ENCODE data around the gene ACOX3. TPM values are rescaled to one million over a fixed set of nuclear protein-coding genes. Genes with fewer than 3 reads are reported as not detected.
A peak's percentile ranks its signal among the peaks of the same experiment; 100 is the strongest.
"Not testable (repeated sequence)": the region's sequence is repeated elsewhere in the genome, so short reads cannot be mapped to it uniquely, and the experiment has no call there.

ACOX3 gene
- polyA plus RNA-seq, 1 experiment = 7.9 TPM

GRCh38 chr4:8427761-8428287 is 12.7 kb downstream of the ACOX3 start:
- DNase-seq (ENCODE audit: low read depth, low spot score) = no peak

GRCh38 chr4:8427262-8427661 is 13.3 kb downstream of the ACOX3 start:
- ChIA-PET POLR2A (no interaction called here), CTCF (interaction anchor here (0.8 to 1.9 kb wide), 2 partner anchors 7 to 41 kb away, joined by 4 to 8 read pairs; no protein-coding TSS in a partner anchor)
- no peak overlapping the region for H3K27ac ChIP-seq (ENCODE audit: low read depth, low read length)

More at GRCh38 chr4:8427761-8428287, 12.7 kb downstream of the ACOX3 start:
- no peaks in the 10 kb centered on the region for H3K27me3 ChIP-seq (ENCODE audit: control insufficient read depth, insufficient read depth, low read length)
- ChIA-PET CTCF (interaction anchor here (1.1 to 2.2 kb wide), 4 partner anchors 8 to 251 kb away, joined by 6 to 10 read pairs (median 8); no protein-coding TSS in a partner anchor), POLR2A (interaction anchor here (1.0 to 1.6 kb wide), 3 partner anchors 8 to 213 kb away, joined by 3 to 5 read pairs (median 4); partner anchors contain the start of genes ACOX3 and TRMT44)
- peak overlapping the region; percentile 21 for H3K27ac ChIP-seq (ENCODE audit: low read depth, low read length)
- H3K4me3 ChIP-seq (ENCODE audit: low read depth, low read length) = peak overlapping the region; percentile 78
- TF ChIP-seq CTCF (IDR thresholded peaks at IDR 0.05; ENCODE audit: low read depth, low read length) = no peak
- no peaks in the 10 kb centered on the region; the same call in 1 of the 2 replicates for H3K9me3 ChIP-seq (ENCODE audit: control insufficient read depth, insufficient read depth, low read length)

GRCh38 chr4:8422786-8423185 is 17.7 kb downstream of the ACOX3 start:
- CTCF ChIA-PET = no interaction called here
- no peak overlapping the region for H3K27ac ChIP-seq (ENCODE audit: low read depth, low read length)
- H3K27me3 ChIP-seq (ENCODE audit: control insufficient read depth, insufficient read depth, low read length) = no peaks in the 10 kb centered on the region
- TF ChIP-seq CTCF (IDR thresholded peaks at IDR 0.05; ENCODE audit: low read depth, low read length) = no peak
- H3K9me3 ChIP-seq (ENCODE audit: control insufficient read depth, insufficient read depth, low read length) = no peaks in the 10 kb centered on the region
- no peak overlapping the region for H3K4me3 ChIP-seq (ENCODE audit: low read depth, low read length)
- DNase-seq (ENCODE audit: low read depth, low spot score) = no peak
- POLR2A ChIA-PET = no interaction called here

More at GRCh38 chr4:8427262-8427661, 13.3 kb downstream of the ACOX3 start:
- Histone ChIP-seq H3K27me3 (ENCODE audit: control insufficient read depth, insufficient read depth, low read length) (no peaks in the 10 kb centered on the region), H3K9me3 (ENCODE audit: control insufficient read depth, insufficient read depth, low read length) (no peaks in the 10 kb centered on the region; the same call in 1 of the 2 replicates), H3K4me3 (ENCODE audit: low read depth, low read length) (peak overlapping the region; percentile 78)
- no peak for DNase-seq (ENCODE audit: low read depth, low spot score)
- no peak for TF ChIP-seq CTCF (IDR thresholded peaks at IDR 0.05; ENCODE audit: low read depth, low read length)

GRCh38 chr4:8422327-8422726 is 18.2 kb downstream of the ACOX3 start:
- no peak for TF ChIP-seq CTCF (IDR thresholded peaks at IDR 0.05; ENCODE audit: low read depth, low read length)
- CTCF ChIA-PET = no interaction called here
- Histone ChIP-seq H3K4me3 (ENCODE audit: low read depth, low read length) (no peak overlapping the region), H3K27me3 (ENCODE audit: control insufficient read depth, insufficient read depth, low read length) (no peaks in the 10 kb centered on the region), H3K27ac (ENCODE audit: low read depth, low read length) (no peak overlapping the region), H3K9me3 (ENCODE audit: control insufficient read depth, insufficient read depth, low read length) (no peaks in the 10 kb centered on the region)
- POLR2A ChIA-PET = no interaction called here
- DNase-seq (ENCODE audit: low read depth, low spot score) = no peak

- ChIA-PET CTCF (interaction anchor here (1.3 to 2.2 kb wide), 4 partner anchors 8 to 178 kb away, joined by 3 to 12 read pairs (median 8); no protein-coding TSS in a partner anchor), POLR2A (interaction anchor here (1.4 kb wide), 1 partner anchor 8 kb away, joined by 4 read pairs; no protein-coding TSS in a partner anchor)
- H3K27me3 ChIP-seq (ENCODE audit: control insufficient read depth, insufficient read depth, low read length); DNase-seq (ENCODE audit: low read depth, low spot score); H3K9me3 ChIP-seq (ENCODE audit: control insufficient read depth, insufficient read depth, low read length); H3K4me3 ChIP-seq (ENCODE audit: low read depth, low read length); H3K27ac ChIP-seq (ENCODE audit: low read depth, low read length): not testable (repeated sequence)
Measured at GRCh38 chr4:8420151-8420550, 20.4 kb downstream of the ACOX3 start.

Measured in AG04450 (cell line).